WTC11 (cell line): ENCODE results near the gene NRXN2.

ENCODE experiments used
- CTCF ChIP-seq: fragments of 200-600 bp; IDR thresholded peaks from 2 replicates; pipeline ENCODE4 v1.8.0; 2022; ENCODE audit warnings: antibody characterized with exemption
- ZNF121 ChIP-seq: sonication (generic); formaldehyde crosslinking; IDR thresholded peaks from 2 replicates; pipeline ENCODE4 v1.8.0; 2023; ENCODE audit warnings: missing genetic modification reagents
- TF ChIP-seq, protein P1 (sequence below): sonication (generic); formaldehyde crosslinking; IDR thresholded peaks from 2 replicates; pipeline ENCODE4 v1.8.0; 2022; ENCODE audit warnings: missing genetic modification reagents
- TF ChIP-seq, protein P2 (sequence below): sonication (generic); formaldehyde crosslinking; IDR thresholded peaks from 2 replicates; pipeline ENCODE4 v1.8.0; 2022; ENCODE audit warnings: mild to moderate bottlenecking, missing genetic modification reagents
- TF ChIP-seq, protein P3 (sequence below): fragments of 250-450 bp; sonication (Bioruptor Pico); IDR thresholded peaks from 2 replicates; pipeline ENCODE4 v1.9.0; 2021; ENCODE audit warnings: moderate library complexity, mild to moderate bottlenecking, inconsistent platforms, borderline replicate concordance
- TF ChIP-seq, protein P4 (sequence below): sonication (generic); formaldehyde crosslinking; IDR thresholded peaks from 2 replicates; pipeline ENCODE4 v1.8.0; 2022; ENCODE audit warnings: mild to moderate bottlenecking, missing genetic modification reagents
- TF ChIP-seq, protein P5 (sequence below): sonication (generic); formaldehyde crosslinking; conservative IDR thresholded peaks from 2 replicates; pipeline ENCODE4 v1.8.1; 2023; ENCODE audit warnings: mild to moderate bottlenecking, low read depth, missing genetic modification reagents, moderate library complexity

GRCh38 chr11:64687204-64687603, 35.8 kb downstream of the NRXN2 start:
- TF ChIP-seq, protein P1, sequence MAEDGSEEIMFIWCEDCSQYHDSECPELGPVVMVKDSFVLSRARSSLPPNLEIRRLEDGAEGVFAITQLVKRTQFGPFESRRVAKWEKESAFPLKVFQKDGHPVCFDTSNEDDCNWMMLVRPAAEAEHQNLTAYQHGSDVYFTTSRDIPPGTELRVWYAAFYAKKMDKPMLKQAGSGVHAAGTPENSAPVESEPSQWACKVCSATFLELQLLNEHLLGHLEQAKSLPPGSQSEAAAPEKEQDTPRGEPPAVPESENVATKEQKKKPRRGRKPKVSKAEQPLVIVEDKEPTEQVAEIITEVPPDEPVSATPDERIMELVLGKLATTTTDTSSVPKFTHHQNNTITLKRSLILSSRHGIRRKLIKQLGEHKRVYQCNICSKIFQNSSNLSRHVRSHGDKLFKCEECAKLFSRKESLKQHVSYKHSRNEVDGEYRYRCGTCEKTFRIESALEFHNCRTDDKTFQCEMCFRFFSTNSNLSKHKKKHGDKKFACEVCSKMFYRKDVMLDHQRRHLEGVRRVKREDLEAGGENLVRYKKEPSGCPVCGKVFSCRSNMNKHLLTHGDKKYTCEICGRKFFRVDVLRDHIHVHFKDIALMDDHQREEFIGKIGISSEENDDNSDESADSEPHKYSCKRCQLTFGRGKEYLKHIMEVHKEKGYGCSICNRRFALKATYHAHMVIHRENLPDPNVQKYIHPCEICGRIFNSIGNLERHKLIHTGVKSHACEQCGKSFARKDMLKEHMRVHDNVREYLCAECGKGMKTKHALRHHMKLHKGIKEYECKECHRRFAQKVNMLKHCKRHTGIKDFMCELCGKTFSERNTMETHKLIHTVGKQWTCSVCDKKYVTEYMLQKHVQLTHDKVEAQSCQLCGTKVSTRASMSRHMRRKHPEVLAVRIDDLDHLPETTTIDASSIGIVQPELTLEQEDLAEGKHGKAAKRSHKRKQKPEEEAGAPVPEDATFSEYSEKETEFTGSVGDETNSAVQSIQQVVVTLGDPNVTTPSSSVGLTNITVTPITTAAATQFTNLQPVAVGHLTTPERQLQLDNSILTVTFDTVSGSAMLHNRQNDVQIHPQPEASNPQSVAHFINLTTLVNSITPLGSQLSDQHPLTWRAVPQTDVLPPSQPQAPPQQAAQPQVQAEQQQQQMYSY (CRISPR knock-in tag) = no peak
- TF ChIP-seq, protein P2, sequence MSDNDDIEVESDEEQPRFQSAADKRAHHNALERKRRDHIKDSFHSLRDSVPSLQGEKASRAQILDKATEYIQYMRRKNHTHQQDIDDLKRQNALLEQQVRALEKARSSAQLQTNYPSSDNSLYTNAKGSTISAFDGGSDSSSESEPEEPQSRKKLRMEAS = no peak
- TF ChIP-seq, protein P3, sequence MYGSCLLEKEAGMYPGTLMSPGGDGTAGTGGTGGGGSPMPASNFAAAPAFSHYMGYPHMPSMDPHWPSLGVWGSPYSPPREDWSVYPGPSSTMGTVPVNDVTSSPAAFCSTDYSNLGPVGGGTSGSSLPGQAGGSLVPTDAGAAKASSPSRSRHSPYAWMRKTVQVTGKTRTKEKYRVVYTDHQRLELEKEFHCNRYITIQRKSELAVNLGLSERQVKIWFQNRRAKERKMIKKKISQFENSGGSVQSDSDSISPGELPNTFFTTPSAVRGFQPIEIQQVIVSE (CRISPR knock-in tag) = no peak
- no peak for TF ChIP-seq CTCF
- TF ChIP-seq ZNF121 = no peak
- TF ChIP-seq, protein P4, sequence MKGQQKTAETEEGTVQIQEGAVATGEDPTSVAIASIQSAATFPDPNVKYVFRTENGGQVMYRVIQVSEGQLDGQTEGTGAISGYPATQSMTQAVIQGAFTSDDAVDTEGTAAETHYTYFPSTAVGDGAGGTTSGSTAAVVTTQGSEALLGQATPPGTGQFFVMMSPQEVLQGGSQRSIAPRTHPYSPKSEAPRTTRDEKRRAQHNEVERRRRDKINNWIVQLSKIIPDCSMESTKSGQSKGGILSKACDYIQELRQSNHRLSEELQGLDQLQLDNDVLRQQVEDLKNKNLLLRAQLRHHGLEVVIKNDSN = no peak
- TF ChIP-seq, protein P5, sequence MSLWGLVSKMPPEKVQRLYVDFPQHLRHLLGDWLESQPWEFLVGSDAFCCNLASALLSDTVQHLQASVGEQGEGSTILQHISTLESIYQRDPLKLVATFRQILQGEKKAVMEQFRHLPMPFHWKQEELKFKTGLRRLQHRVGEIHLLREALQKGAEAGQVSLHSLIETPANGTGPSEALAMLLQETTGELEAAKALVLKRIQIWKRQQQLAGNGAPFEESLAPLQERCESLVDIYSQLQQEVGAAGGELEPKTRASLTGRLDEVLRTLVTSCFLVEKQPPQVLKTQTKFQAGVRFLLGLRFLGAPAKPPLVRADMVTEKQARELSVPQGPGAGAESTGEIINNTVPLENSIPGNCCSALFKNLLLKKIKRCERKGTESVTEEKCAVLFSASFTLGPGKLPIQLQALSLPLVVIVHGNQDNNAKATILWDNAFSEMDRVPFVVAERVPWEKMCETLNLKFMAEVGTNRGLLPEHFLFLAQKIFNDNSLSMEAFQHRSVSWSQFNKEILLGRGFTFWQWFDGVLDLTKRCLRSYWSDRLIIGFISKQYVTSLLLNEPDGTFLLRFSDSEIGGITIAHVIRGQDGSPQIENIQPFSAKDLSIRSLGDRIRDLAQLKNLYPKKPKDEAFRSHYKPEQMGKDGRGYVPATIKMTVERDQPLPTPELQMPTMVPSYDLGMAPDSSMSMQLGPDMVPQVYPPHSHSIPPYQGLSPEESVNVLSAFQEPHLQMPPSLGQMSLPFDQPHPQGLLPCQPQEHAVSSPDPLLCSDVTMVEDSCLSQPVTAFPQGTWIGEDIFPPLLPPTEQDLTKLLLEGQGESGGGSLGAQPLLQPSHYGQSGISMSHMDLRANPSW (CRISPR knock-in tag) = no peak
